Neural cell (in vitro differentiated cells): ENCODE data around the gene ZNF317. TPM values are rescaled to one million over a fixed set of nuclear protein-coding genes. Genes with fewer than 3 reads are reported as not detected.

Experiments used
- H2AFZ ChIP-seq: fragments of 200-600, 300-800 bp; sonication (generic), shearing (Covaris generic); 2 replicates; pipeline ENCODE4 v1.6.0; 2014; ENCODE audit warnings: low read depth, mild to moderate bottlenecking, antibody characterized with exemption, low read length, moderate library complexity
- H3F3A ChIP-seq: fragments of 200-600 bp; shearing (Covaris generic); 2 replicates; pipeline ENCODE4 v1.6.1; 2016; ENCODE audit warnings: mild to moderate bottlenecking, moderate library complexity, mixed read lengths, antibody characterized with exemption, low read length; ENCODE audit not compliant: insufficient read depth, poor library complexity, severe bottlenecking
- H3K27ac ChIP-seq: fragments of 200-600, 300-800 bp; sonication (generic), shearing (Covaris generic); 2 replicates; pipeline ENCODE4 v1.5.1; 2014; ENCODE audit warnings: mild to moderate bottlenecking, low read length, moderate library complexity
- H3K27me3 ChIP-seq: fragments of 300-800, 200-600 bp; sonication (generic), shearing (Covaris generic); 2 replicates; pipeline ENCODE4 v1.6.0; 2014; ENCODE audit warnings: mild to moderate bottlenecking, low read depth, low read length, moderate library complexity; ENCODE audit not compliant: insufficient read depth
- H3K36me3 ChIP-seq: fragments of 300-800, 200-600 bp; sonication (generic), shearing (Covaris generic); 2 replicates; pipeline ENCODE4 v1.5.1; 2014; ENCODE audit warnings: mild to moderate bottlenecking, antibody characterized with exemption, low read length, moderate library complexity; ENCODE audit not compliant: insufficient read depth
- H3K4me2 ChIP-seq: fragments of 300-800, 200-600 bp; sonication (generic), shearing (Covaris generic); 2 replicates; pipeline ENCODE4 v1.6.0; 2014; ENCODE audit warnings: mild to moderate bottlenecking, low read length
- H3K4me3 ChIP-seq: fragments of 300-800, 200-600 bp; sonication (generic), shearing (Covaris generic); 2 replicates; pipeline ENCODE4 v1.5.1; 2014; ENCODE audit warnings: mild to moderate bottlenecking, low read length, moderate library complexity
- H3K79me2 ChIP-seq: fragments of 200-600 bp; shearing (Covaris generic); replicated peaks from 2 replicates; pipeline ENCODE4 v1.6.0; 2014; ENCODE audit warnings: mild to moderate bottlenecking, low read length, moderate library complexity; ENCODE audit not compliant: insufficient read depth
- H3K9ac ChIP-seq: fragments of 300-800, 200-600 bp; sonication (generic), shearing (Covaris generic); 2 replicates; pipeline ENCODE4 v1.6.1; 2016; ENCODE audit warnings: mild to moderate bottlenecking, low read length, mixed read lengths
- H3K9me2 ChIP-seq: fragments of 200-600 bp; shearing (Covaris generic); 2 replicates; pipeline ENCODE4 v1.6.1; 2016; ENCODE audit warnings: mild to moderate bottlenecking, low read length, mixed read lengths; ENCODE audit not compliant: insufficient read depth
- H3K9me3 ChIP-seq: fragments of 200-600, 300-800 bp; sonication (generic), shearing (Covaris generic); 2 replicates; pipeline ENCODE4 v1.6.1; 2016; ENCODE audit warnings: mild to moderate bottlenecking, mixed run types, low read length, moderate library complexity, mixed read lengths
- H4K20me1 ChIP-seq: fragments of 200-600 bp; shearing (Covaris generic); 2 replicates; pipeline ENCODE4 v1.6.1; 2016; ENCODE audit warnings: mild to moderate bottlenecking, mixed run types; ENCODE audit not compliant: insufficient read depth
- CTCF ChIP-seq: fragments of 450-650 bp; IDR thresholded peaks from 2 replicates; pipeline ENCODE4 v1.5.1; 2014; ENCODE audit warnings: antibody characterized with exemption, mild to moderate bottlenecking, moderate library complexity; ENCODE audit not compliant: poor library complexity, severe bottlenecking
- EP300 ChIP-seq: fragments of 450-650 bp; conservative IDR thresholded peaks from 2 replicates; pipeline ENCODE4 v1.6.1; 2014; ENCODE audit warnings: antibody characterized with exemption, mild to moderate bottlenecking, moderate library complexity; ENCODE audit not compliant: poor library complexity, severe bottlenecking
- EZH2 ChIP-seq: fragments of 200-600, 300-800 bp; shearing (Covaris generic), sonication (generic); IDR thresholded peaks from 2 replicates; pipeline ENCODE4 v1.6.1; 2014; ENCODE audit warnings: antibody characterized with exemption, low read length, borderline replicate concordance, mild to moderate bottlenecking; ENCODE audit not compliant: insufficient read depth, poor library complexity, severe bottlenecking
- MXI1 ChIP-seq: fragments of 450-650 bp; conservative IDR thresholded peaks from 2 replicates; pipeline ENCODE4 v1.6.1; 2014; ENCODE audit warnings: antibody characterized with exemption, mild to moderate bottlenecking; ENCODE audit not compliant: poor library complexity, severe bottlenecking
- POLR2AphosphoS5 ChIP-seq: IDR thresholded peaks from 2 replicates; pipeline ENCODE4 v1.6.1; 2012
- RAD21 ChIP-seq: fragments of 450-650 bp; conservative IDR thresholded peaks from 2 replicates; pipeline ENCODE4 v1.6.1; 2014; ENCODE audit warnings: antibody characterized with exemption, mild to moderate bottlenecking, moderate library complexity
- SMC3 ChIP-seq: fragments of 450-650 bp; conservative IDR thresholded peaks from 2 replicates; pipeline ENCODE4 v1.6.1; 2014; ENCODE audit warnings: antibody characterized with exemption, mild to moderate bottlenecking, moderate library complexity; ENCODE audit not compliant: poor library complexity
- TAF1 ChIP-seq: IDR thresholded peaks from 2 replicates; pipeline ENCODE4 v1.6.1; 2012; ENCODE audit warnings: low read depth
- polyA plus RNA-seq: library from polyadenylated mRNA; depleted of rRNA; stranded (reverse); fragments of >200 nt; gene quantifications from 2 replicates; pipeline ENCODE4 v1.2.3, GENCODE V29; 2014

ZNF317 gene
- polyA plus RNA-seq, 1 donor from 2014 or later: 14.5 TPM

GRCh38 chr19:9165261-9165660, 25.1 kb downstream of the ZNF317 start:
- Histone ChIP-seq H4K20me1 (no peaks in the 10 kb centered on the region), H3K4me3 (no peak overlapping the region), H3F3A (no peaks in the 10 kb centered on the region), H3K9me3 (peaks cover 21% of the 10 kb centered on the region), H3K4me2 (no peak overlapping the region), H3K36me3 (peaks cover 25% of the 10 kb centered on the region), H3K9me2 (no peaks in the 10 kb centered on the region), H3K79me2 (no peaks in the 10 kb centered on the region), H3K9ac (no peak overlapping the region), H3K27me3 (no peaks in the 10 kb centered on the region), H2AFZ (no peak overlapping the region), H3K27ac (no peak overlapping the region)
- TF ChIP-seq EZH2 (no peak), RAD21 (no peak), MXI1 (no peak), EP300 (no peak), POLR2AphosphoS5 (no peak), CTCF (no peak), SMC3 (no peak)

- Histone ChIP-seq H3K9me3 (peaks cover 5% of the 10 kb centered on the region), H3K79me2 (no peaks in the 10 kb centered on the region), H3K27ac (no peak overlapping the region), H3K4me2 (no peak overlapping the region), H3K4me3 (no peak overlapping the region), H3K27me3 (no peaks in the 10 kb centered on the region), H3K9me2 (no peaks in the 10 kb centered on the region), H3K9ac (no peak overlapping the region), H4K20me1 (no peaks in the 10 kb centered on the region), H2AFZ (no peak overlapping the region), H3F3A (no peaks in the 10 kb centered on the region), H3K36me3 (peaks cover 10% of the 10 kb centered on the region)
- TF ChIP-seq MXI1: no peak
- no peak for TF ChIP-seq RAD21
- no peak for TF ChIP-seq TAF1
These were observed 26.6 kb downstream of the ZNF317 start for GRCh38 chr19:9166846-9167245.

GRCh38 chr19:9171393-9171991, 31.3 kb downstream of the ZNF317 start:
- Histone ChIP-seq H3K79me2 (no peaks in the 10 kb centered on the region), H3K4me2 (no peak overlapping the region), H3K36me3 (no peaks in the 10 kb centered on the region), H4K20me1 (no peaks in the 10 kb centered on the region), H2AFZ (no peak overlapping the region), H3K27me3 (no peaks in the 10 kb centered on the region), H3K9ac (no peak overlapping the region), H3K27ac (no peak overlapping the region), H3K9me3 (no peaks in the 10 kb centered on the region), H3K4me3 (no peak overlapping the region), H3K9me2 (no peaks in the 10 kb centered on the region), H3F3A (no peaks in the 10 kb centered on the region)
- no peak for TF ChIP-seq SMC3
- TF ChIP-seq POLR2AphosphoS5: no peak
